HG02759 (cell line): Measurements from ENCODE around the gene WDR17.
A peak's percentile ranks its signal among the peaks of the same experiment; 100 is the strongest.
"Not testable (repeated sequence)": the region's sequence is repeated elsewhere in the genome, so short reads cannot be mapped to it uniquely, and the experiment has no call there.

Experiments used
- ATAC-seq: cut with Tn5 transposase; IDR thresholded peaks from one replicate; pipeline ENCODE4 v1.9.1; 2021; ENCODE audit warnings: mild to moderate bottlenecking, moderate library complexity; ENCODE audit not compliant: unreplicated experiment

The WDR17 gene

GRCh38 chr4:176189891-176190795 lies 124.5 kb downstream of the WDR17 start:
- ATAC-seq: no peak

DNA sequence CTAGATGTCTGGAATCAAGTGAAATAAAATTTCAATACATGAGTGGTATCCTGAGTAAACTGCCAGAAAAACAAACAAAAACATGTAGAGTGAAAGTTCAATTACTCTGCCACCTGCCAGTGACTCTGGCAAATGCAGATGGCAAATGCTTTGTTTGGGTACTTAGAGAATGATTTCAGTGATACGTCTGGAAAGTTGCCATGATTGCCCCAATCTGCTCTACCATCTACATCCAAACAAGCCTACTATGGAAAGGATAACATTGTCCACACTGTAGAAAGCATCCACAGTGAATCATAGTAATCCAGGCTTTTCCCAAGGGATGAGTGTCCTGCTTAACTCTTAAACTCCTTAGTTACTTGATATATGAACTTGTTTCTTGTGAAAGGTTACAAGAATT lies 126.3 kb downstream of the WDR17 start:
- ATAC-seq: no peak

GRCh38 chr4:176193126-176193525 lies 127.5 kb downstream of the WDR17 start:
- no peak for ATAC-seq

GRCh38 chr4:176193938-176194337 lies 128.3 kb downstream of the WDR17 start:
- ATAC-seq: no peak

DNA sequence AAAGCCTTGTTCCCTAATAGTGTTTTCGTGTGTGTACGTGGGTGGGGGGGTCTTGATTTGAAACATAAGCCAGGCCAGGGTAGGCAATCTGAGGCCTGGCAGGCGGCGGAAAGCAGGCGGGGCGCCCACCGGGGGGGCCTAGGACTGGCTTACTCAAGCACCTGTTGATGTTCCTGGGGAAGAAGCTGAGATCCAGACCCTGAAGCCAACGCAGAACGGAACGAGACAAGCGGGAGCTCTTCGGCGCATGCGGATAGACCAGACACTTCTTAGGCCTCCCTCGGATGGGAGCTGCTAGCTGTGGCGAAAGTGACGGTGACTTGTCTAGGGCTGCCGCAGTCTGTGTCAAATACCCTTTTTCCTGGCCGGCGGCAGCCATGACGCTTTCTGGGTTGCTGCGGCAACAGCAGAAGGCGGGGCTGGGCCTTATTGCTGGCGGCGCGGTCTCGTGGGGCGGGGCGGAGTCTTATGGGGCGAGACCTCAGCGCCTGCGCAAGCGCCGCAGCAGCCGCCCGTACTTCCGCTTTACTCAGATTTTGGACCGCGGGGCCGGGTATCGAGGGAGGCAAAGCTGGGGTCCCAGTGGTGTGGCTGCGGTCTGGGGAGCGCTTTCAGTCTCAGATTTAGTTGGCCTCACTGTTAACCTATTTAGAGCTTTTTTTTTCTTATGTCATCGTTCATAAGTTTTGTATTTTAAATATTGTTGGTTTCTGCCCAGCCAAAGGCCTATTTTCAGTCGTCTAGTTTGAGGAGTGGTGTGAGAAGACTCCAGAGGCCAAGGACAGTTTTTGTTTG lies 129.7 kb downstream of the WDR17 start, which contains the start of gene SPATA4:
Gene SPATA4, minus strand, starts transcription at position 402 of the 795 bp plus-strand sequence. Its CDS starts 23 bp downstream, at position 379.
- ATAC-seq: peak; percentile 98

DNA sequence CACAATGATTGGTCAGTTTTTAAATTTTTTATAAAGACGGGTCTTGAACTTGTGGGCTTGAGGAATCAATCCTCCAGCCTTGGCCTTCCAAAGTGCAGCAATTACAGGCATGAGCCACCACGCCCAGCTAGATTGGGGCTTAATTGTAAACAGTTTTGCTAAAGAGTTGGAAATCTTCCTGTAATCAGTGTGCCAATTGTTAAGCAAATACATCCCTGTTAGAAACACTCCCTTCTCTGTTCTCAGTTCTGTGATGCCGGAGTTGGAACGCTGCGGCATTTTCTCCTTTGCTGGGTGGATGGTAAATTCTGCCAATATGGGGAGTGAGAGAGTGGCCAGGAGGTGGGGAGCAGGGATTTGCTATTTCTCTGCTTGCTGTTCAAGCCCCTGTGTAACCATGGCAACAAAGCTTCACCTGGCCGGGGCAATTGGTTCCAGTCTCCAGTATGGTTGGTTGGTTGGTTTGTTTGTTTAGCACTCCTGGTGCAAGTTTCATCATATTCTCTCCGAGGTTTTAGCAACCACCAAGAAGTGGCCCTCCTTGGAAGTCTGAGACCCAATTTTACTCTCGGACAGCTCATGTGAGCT lies 132.8 kb downstream of the WDR17 start:
- ATAC-seq: no peak

DNA sequence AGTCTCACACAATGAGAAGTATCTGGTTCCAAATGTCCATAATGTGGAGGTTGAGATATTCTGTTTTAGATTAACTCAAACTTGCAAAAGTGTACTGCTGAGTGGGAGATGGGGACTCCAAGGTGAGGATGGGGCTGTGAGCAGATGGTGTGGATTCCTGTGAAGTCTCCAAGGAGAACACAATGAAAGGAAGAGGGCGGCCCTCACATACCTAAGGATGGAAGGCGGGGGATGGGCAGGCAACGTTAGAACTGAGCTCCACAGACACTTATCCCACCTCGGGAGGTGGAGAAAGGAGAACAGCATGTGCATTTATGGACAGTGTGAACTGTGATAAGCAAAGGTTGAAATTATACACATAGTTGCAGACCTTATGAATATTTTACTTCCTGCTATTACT lies 139.7 kb downstream of the WDR17 start:
- no peak for ATAC-seq

DNA sequence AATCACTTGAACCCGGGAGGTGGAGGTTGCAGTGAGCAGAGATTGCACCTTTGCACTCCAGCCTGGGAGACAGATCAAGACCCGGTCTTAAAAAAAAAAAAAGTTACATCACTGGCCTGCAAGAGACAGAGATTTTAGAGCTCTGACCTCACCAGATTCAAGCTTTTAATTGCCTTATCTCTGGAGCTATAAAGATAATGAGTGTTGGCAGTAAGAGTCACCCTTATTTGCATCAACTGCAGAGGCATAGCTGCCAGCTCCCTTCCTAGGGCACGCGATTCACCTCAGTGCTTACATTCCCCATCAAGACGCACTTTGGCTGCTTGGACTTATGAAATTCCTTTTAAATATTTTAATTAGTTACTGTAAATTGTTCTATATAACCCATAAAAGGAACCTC lies 142.2 kb downstream of the WDR17 start:
- ATAC-seq: no peak

DNA sequence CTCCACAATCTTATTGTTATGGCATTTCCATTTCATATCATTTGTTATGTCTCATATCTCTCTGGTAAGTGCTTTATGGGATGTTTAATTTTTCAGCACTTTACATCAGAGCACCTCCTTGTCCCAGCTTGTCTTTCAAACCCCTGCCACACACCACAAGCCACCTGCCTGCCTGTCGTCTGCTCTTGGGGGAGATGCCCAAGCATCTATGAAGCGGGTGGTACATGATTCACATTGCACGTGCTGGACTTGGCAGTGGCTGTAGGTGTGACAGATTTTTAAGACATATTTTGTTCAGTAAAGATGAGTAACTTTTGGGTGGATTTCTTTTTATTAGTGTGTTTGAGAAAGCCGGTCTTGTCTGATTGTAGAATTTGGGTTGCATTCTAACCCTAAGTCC lies 143.9 kb downstream of the WDR17 start:
- no peak for ATAC-seq

GRCh38 chr4:176210101-176210500 lies 144.5 kb downstream of the WDR17 start:
- ATAC-seq: no peak

DNA sequence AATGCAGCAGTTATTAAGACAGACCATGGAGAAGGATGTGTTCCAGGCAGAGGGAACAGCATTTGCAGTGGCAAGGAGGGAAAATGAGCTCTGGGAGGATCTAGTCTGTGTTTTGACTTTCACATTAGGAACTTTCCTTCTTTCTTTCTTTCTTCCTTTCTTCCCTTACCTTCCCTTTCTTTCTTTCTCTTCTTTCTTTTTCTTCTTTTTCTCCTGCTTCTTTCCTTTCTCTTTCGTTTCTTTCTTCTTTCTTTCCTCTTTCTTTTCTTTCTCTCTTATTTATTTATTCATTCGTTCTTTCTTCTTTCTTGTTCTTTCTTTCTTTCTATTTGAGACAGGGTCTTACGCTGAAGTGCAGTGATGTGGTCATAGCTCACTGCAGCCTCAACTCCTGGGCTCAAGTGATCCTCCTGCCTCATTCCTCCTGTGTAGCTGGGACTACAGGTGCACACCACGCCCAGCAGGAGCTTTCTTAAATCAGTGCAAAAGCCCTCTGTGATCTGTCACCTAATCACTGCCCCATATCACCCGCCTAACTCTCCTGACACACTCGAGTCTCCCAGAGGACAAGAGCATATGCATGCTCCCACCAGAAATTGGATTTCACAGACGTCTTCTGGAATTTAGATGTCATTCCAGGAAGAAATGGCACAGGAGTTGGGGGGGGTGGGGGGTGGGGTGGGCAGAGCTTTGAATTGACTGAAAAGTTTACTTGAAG lies 145.1 kb downstream of the WDR17 start:
- no peak for ATAC-seq

DNA sequence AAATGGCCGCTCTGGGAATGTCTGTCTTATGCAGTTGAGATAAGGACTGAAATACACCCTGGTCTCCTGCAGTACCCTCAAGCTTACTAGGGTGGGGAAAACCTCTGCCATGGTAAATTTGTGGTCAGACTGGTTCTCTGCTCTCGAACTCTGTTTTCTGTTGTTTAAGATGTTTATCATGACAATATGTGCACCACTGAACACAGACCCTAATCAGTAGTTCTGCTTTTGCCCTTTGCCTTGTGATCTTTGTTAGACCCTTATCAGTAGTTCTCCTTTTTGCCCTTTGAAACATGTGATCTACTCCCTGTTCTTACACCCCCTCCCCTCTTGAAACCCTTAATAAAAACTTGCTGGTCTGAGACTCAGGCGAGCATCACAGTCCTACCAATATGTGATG lies 146.7 kb downstream of the WDR17 start:
- not testable (repeated sequence) for ATAC-seq

GRCh38 chr4:176217510-176217909 lies 151.9 kb downstream of the WDR17 start:
- no peak for ATAC-seq

GRCh38 chr4:176222149-176222548 lies 156.5 kb downstream of the WDR17 start:
- no peak for ATAC-seq

- ATAC-seq: no peak
Measured at GRCh38 chr4:176223561-176223960, 157.9 kb downstream of the WDR17 start.

DNA sequence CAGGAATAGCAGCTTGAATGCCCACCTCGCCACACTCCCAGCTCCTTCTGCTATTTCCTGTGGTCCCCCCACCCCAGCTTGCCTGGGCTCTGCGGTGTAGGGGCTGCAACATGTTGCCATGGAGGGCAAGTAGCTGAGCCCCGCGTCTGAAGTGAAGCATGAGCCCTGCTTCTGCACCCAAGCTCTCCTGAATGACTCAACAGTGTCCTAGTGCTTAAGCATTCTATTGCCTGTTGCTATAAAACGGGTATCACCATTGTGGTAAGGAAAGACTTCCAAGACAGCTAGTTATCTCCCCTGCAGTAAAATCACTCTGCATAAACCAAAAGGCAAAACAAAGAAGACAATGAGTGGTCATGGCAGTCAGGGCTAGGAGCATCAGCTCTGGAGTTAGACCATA lies 161.1 kb downstream of the WDR17 start:
- no peak for ATAC-seq

DNA sequence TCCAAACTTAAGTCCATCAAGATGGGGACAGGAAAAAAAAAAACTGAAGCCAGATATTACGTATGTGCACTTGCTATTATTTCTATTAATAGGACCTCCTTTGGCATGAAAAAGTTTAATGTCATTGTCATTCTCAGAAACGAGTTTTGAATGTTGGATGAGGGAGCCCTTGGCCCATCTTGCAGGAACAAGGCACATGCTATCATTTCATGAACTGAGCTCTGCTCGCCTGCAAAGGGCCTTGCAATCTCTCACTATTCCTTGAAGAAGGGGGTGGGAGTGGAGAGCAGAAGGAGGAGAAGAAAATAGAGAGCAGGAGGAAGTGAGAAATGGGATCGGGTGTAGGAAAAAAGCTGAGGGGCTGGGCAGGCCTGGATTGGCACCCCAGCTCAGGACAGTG lies 164.0 kb downstream of the WDR17 start:
- ATAC-seq: no peak
